Lower leg skin (tissue), 4 donors: ENCODE results near the gene SERPINH1. TPM values are rescaled to one million over a fixed set of nuclear protein-coding genes. Genes with fewer than 3 reads are reported as not detected.
"Not testable (repeated sequence)": the region's sequence is repeated elsewhere in the genome, so short reads cannot be mapped to it uniquely, and the experiment has no call there.

ENCODE experiments used
- DNase-seq, 2 donors: peaks; one replicate each; pipeline ENCODE4 v3.0.0-alpha.2; 2019; ENCODE audit warnings: low spot score in 2 of 2
- H3K4me3 ChIP-seq: fragments of 200-600 bp; sonication (generic); 2 replicates; pipeline ENCODE4 v1.5.1; 2017; ENCODE audit warnings: mild to moderate bottlenecking, low read depth; ENCODE audit not compliant: poor library complexity, severe bottlenecking
- CTCF ChIP-seq, 3 donors: fragments of 450-650 bp; IDR thresholded peaks; one replicate each; pipeline ENCODE4 v1.5.1; 2016; ENCODE audit warnings: antibody characterized with exemption in 3 of 3, mild to moderate bottlenecking in 3 of 3, moderate library complexity in 2 of 3
- POLR2A ChIP-seq, 2 donors: fragments of 450-650 bp; IDR thresholded peaks; one replicate each; pipeline ENCODE4 v1.6.1; 2016 to 2017; ENCODE audit warnings: antibody characterized with exemption in 2 of 2, mild to moderate bottlenecking in 1 of 2, moderate library complexity in 1 of 2
- WGBS, 2 donors: methylation state at CpG; one replicate each; pipeline ENCODE4 v1.1.5; 2018; 5-methylcytosine and 5-hydroxymethylcytosine counted together
- intact Hi-C: fragments of 100-400 bp; cut with DNase I; formaldehyde crosslinking; loops from one replicate; pipeline ENCODE4 v1.15.0; 2023; ENCODE audit warnings: low total_unique reads
- total RNA-seq, 4 donors: library from RNA; depleted of rRNA; stranded (reverse); fragments of >200 nt; gene quantifications; one replicate each; pipeline ENCODE4 v1.1.0, GENCODE V29; 2016

Gene SERPINH1
- total RNA-seq, 4 donors from 2014 or later = 73.3 to 116 (median 94.3) TPM

- intact Hi-C loops = no loop called here
- 37 to 43% methylated on average over 36 to 42 of the region's 42 CpGs for WGBS, 2 donors
- peak overlapping the region; percentile 39 for H3K4me3 ChIP-seq
- peak; percentile 29 to 94 for DNase-seq
- TF ChIP-seq POLR2A (IDR thresholded peaks at IDR 0.05) (no peak), CTCF (IDR thresholded peaks at IDR 0.05) (no peak)
Observed at GRCh38 chr11:75583718-75584658, 21.9 kb downstream of the SERPINH1 start.

GRCh38 chr11:75584659-75585292 lies 22.7 kb downstream of the SERPINH1 start:
- intact Hi-C loops, H3K4me3 ChIP-seq, DNase-seq: not testable (repeated sequence)
- WGBS, 2 donors = 85 to 87% methylated on average over 12 of the region's 12 CpGs

- 80 to 81% methylated on average over 8 of the region's 8 CpGs for WGBS, 2 donors
- no peak overlapping the region for H3K4me3 ChIP-seq
- intact Hi-C loops = no loop called here
- TF ChIP-seq POLR2A (IDR thresholded peaks at IDR 0.05) (no peak), CTCF (IDR thresholded peaks at IDR 0.05) (no peak)
- no peak for DNase-seq
Observed at GRCh38 chr11:75585293-75585670, 23.2 kb downstream of the SERPINH1 start.

- TF ChIP-seq CTCF (IDR thresholded peaks at IDR 0.05) (no peak), POLR2A (IDR thresholded peaks at IDR 0.05) (no peak)
- intact Hi-C loops = no loop called here
- no peak for DNase-seq
- H3K4me3 ChIP-seq = no peak overlapping the region
- 89 to 98% methylated on average over 3 of the region's 3 CpGs for WGBS, 2 donors
Observed at GRCh38 chr11:75586395-75586794, 24.3 kb downstream of the SERPINH1 start.

- no peak overlapping the region for H3K4me3 ChIP-seq
- intact Hi-C loops = no loop called here
- TF ChIP-seq CTCF (IDR thresholded peaks at IDR 0.05) (no peak), POLR2A (IDR thresholded peaks at IDR 0.05) (no peak)
- WGBS, 2 donors = 92 to 93% methylated on average over 6 of the region's 6 CpGs
- no peak for DNase-seq
Observed at GRCh38 chr11:75588051-75588481, 26.0 kb downstream of the SERPINH1 start.

- H3K4me3 ChIP-seq = no peak overlapping the region
- 88 to 89% methylated on average over 7 of the region's 7 CpGs for WGBS, 2 donors
- no peak for DNase-seq
- intact Hi-C loops = no loop called here
- TF ChIP-seq POLR2A (IDR thresholded peaks at IDR 0.05) (no peak), CTCF (IDR thresholded peaks at IDR 0.05) (no peak)
Observed at GRCh38 chr11:75589051-75589450, 27.0 kb downstream of the SERPINH1 start.
